ENCODE results near the gene TUBB6. TPM values are rescaled to one million over a fixed set of nuclear protein-coding genes. Genes with fewer than 3 reads are reported as not detected.

The TUBB6 gene
- total RNA-seq, 1 donor from 2014 or later: 301 TPM

DNA sequence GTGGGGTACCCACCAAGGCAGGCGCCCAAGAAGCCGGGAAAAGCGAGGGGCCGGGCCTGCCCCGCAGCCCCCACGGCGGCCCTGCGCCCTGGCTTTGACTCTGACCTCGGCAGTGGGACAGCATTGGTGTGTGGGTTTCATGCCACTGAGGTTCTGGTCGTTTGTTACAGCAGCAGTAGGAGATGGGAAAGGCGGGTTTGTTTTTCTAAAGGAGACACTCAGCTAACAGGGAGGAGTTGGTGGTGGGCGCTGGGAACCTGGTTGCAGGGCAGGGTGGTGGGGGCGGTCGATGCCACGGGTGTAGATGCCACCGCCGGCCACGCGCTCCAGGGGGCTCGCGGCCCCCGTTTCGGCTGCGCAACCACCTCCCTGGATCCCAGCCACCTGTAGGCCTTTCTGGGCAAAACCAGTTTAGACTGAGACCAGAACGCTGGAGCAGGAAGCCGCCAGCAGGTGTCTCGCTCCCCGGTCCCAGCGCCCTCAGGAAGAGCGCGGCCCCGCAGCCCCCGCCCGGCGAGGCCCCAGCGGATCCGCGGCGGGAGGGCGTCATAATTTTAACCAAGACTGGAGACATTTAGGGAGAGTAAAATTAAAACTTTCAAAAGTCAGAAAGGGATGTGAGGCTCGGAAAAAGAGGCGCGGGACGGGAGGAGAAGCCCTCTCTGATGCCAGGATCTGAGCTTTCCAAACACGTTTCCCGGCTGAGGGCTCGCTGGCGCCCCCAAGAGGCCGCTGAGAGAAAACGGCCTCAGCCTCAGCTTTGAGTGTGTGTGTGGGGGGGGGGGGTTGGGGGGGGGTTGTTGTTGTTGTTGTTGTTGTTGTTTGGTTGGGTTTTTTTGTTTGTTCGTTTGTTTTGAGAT, 36.4 kb upstream of the TUBB6 start:
- H3K36me3 Mint-ChIP-seq (ENCODE audit: low read depth, unreplicated experiment): no peaks in the 10 kb centered on the region
- DNase-seq (ENCODE audit: low spot score): peak; percentile 81
- no peaks in the 10 kb centered on the region for H3K4me1 Mint-ChIP-seq (ENCODE audit: unreplicated experiment)
- no peak overlapping the region for H3K4me3 Mint-ChIP-seq (ENCODE audit: unreplicated experiment)
- no peak overlapping the region for H3K27ac Mint-ChIP-seq (ENCODE audit: unreplicated experiment)
- TF ChIP-seq, protein P1, sequence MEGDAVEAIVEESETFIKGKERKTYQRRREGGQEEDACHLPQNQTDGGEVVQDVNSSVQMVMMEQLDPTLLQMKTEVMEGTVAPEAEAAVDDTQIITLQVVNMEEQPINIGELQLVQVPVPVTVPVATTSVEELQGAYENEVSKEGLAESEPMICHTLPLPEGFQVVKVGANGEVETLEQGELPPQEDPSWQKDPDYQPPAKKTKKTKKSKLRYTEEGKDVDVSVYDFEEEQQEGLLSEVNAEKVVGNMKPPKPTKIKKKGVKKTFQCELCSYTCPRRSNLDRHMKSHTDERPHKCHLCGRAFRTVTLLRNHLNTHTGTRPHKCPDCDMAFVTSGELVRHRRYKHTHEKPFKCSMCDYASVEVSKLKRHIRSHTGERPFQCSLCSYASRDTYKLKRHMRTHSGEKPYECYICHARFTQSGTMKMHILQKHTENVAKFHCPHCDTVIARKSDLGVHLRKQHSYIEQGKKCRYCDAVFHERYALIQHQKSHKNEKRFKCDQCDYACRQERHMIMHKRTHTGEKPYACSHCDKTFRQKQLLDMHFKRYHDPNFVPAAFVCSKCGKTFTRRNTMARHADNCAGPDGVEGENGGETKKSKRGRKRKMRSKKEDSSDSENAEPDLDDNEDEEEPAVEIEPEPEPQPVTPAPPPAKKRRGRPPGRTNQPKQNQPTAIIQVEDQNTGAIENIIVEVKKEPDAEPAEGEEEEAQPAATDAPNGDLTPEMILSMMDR (IDR thresholded peaks at IDR 0.05; ENCODE audit: unreplicated experiment): peak; percentile 80
- peaks cover 3% of the 10 kb centered on the region for H3K27me3 Mint-ChIP-seq (ENCODE audit: unreplicated experiment)
- H3K9me3 Mint-ChIP-seq (ENCODE audit: unreplicated experiment): no peaks in the 10 kb centered on the region

- DNase-seq (ENCODE audit: low spot score): no peak
- no peaks in the 10 kb centered on the region for H3K9me3 Mint-ChIP-seq (ENCODE audit: unreplicated experiment)
- TF ChIP-seq, protein P1 (IDR thresholded peaks at IDR 0.05; ENCODE audit: unreplicated experiment): no peak
- no peaks in the 10 kb centered on the region for H3K36me3 Mint-ChIP-seq (ENCODE audit: low read depth, unreplicated experiment)
- no peak overlapping the region for H3K27ac Mint-ChIP-seq (ENCODE audit: unreplicated experiment)
- H3K27me3 Mint-ChIP-seq (ENCODE audit: unreplicated experiment): peaks cover 3% of the 10 kb centered on the region
- H3K4me3 Mint-ChIP-seq (ENCODE audit: unreplicated experiment): no peak overlapping the region
- H3K4me1 Mint-ChIP-seq (ENCODE audit: unreplicated experiment): peaks cover 10% of the 10 kb centered on the region
Observed at GRCh38 chr18:12274793-12275192, 33.2 kb upstream of the TUBB6 start.

GRCh38 chr18:12276736-12277554, 31.1 kb upstream of the TUBB6 start:
- H3K4me1 Mint-ChIP-seq (ENCODE audit: unreplicated experiment): peaks cover 15% of the 10 kb centered on the region
- no peak overlapping the region for H3K4me3 Mint-ChIP-seq (ENCODE audit: unreplicated experiment)
- H3K36me3 Mint-ChIP-seq (ENCODE audit: low read depth, unreplicated experiment): no peaks in the 10 kb centered on the region
- DNase-seq (ENCODE audit: low spot score): no peak
- H3K27me3 Mint-ChIP-seq (ENCODE audit: unreplicated experiment): peaks cover 5% of the 10 kb centered on the region
- TF ChIP-seq, protein P1 (IDR thresholded peaks at IDR 0.05; ENCODE audit: unreplicated experiment): no peak
- no peak overlapping the region for H3K27ac Mint-ChIP-seq (ENCODE audit: unreplicated experiment)
- no peaks in the 10 kb centered on the region for H3K9me3 Mint-ChIP-seq (ENCODE audit: unreplicated experiment)

DNA sequence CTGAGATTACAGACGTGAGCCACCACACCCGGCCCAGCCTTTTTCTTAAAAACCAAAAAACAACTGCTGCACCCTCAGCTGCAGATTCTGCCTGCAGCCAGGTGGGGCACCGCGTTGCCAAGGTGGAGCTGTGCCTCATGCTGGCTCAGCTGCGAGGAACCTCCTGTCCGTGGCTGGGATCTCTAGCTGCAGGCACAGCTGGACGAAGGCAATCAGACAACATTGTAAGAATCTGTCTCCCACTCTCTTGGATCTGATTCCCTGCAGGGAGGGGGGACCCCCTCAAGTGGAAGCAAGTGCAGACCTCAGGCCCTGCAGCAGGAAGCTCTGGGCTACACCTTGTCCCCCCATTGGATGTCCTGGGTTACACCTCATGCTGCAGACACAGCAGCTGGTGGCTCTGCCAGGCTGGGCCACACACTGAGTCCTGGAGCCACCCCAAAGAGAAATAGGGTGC, 29.8 kb upstream of the TUBB6 start:
- peaks cover 24% of the 10 kb centered on the region for H3K4me1 Mint-ChIP-seq (ENCODE audit: unreplicated experiment)
- H3K36me3 Mint-ChIP-seq (ENCODE audit: low read depth, unreplicated experiment): no peaks in the 10 kb centered on the region
- TF ChIP-seq, protein P1 (IDR thresholded peaks at IDR 0.05; ENCODE audit: unreplicated experiment): no peak
- no peak for DNase-seq (ENCODE audit: low spot score)
- H3K27ac Mint-ChIP-seq (ENCODE audit: unreplicated experiment): no peak overlapping the region
- no peaks in the 10 kb centered on the region for H3K9me3 Mint-ChIP-seq (ENCODE audit: unreplicated experiment)
- no peak overlapping the region for H3K4me3 Mint-ChIP-seq (ENCODE audit: unreplicated experiment)
- H3K27me3 Mint-ChIP-seq (ENCODE audit: unreplicated experiment): peaks cover 5% of the 10 kb centered on the region

Data from endothelial cell (in vitro differentiated cells).